ENCODE measurements around the gene ZNF629. TPM values are rescaled to one million over a fixed set of nuclear protein-coding genes. Genes with fewer than 3 reads are reported as not detected.

The ZNF629 gene
- polyA plus RNA-seq, 3 donors = 0.27 to 2.0 (median 0.73) TPM

DNA sequence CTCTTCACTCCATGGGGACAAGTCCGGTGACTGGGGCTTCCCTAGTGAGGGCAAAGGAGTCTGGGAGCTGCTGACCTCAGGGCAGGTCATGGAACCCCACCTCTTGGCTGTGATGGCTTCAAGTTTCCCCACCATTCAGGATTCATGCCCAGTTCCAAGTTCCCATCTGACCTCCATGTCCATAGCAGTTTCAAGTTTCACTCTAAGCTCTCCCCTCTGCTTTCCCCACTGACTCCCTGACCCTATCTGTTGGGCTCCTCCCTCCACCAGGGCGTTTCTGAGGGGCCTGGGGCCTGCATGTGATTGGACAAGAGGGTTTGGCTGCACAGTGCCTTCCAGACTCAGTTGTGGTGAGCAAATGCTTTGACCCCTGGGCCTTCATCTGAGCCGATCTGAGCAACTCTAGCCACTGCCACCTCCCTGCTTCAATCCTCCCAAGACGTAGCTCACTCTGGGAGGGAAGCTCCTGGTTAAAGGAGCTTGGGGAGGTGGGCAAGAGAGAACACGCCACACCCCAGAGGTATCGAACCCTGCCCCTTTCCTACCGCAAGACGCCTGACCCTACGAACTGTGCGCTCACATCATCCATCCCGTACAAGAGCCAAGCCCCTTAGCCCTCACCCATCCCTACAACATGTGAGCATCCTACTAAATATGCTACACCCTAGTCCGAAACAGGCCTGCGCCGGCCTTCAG lies 8.3 kb downstream of the ZNF629 start:
- 96% methylated on average over 10 of the region's 14 CpGs for WGBS (ENCODE audit: insufficient coverage)
- H3K9me3 ChIP-seq (replicated peaks in 1 of 2; ENCODE audit: control insufficient read depth in 1 of 2, insufficient read depth in 1 of 2, low read length in 2 of 2) = no peaks in the 10 kb centered on the region
- peaks cover 16% of the 10 kb centered on the region for H4K20me1 ChIP-seq (ENCODE audit: insufficient read depth, low read length)
- intact Hi-C loops (cut with micrococcal nuclease) = no loop called here
- no peak overlapping the region for H3K9ac ChIP-seq (ENCODE audit: insufficient read depth, low read length, poor library complexity, severe bottlenecking)
- H2AFZ ChIP-seq (ENCODE audit: insufficient read depth, low read depth, low read length, poor library complexity, severe bottlenecking) = no peak overlapping the region
- no peak for TF ChIP-seq CTCF (IDR thresholded peaks at IDR 0.05)
- DNase-seq = no peak
- no peaks in the 10 kb centered on the region for H3K27me3 ChIP-seq (ENCODE audit: control insufficient read depth in 2 of 2, insufficient read depth in 2 of 2, low read length in 2 of 2)
- no peak overlapping the region for H3K4me2 ChIP-seq (replicated peaks; ENCODE audit: extremely low read depth, low read length, poor library complexity, severe bottlenecking)
- H3K36me3 Mint-ChIP-seq = peaks cover 16 to 32% of the 10 kb centered on the region in 2 donors
- H3K27ac ChIP-seq (ENCODE audit: low read depth in 1 of 2, low read length in 2 of 2) = no peak overlapping the region
- peaks cover 8% of the 10 kb centered on the region for H3K79me2 ChIP-seq (ENCODE audit: insufficient read depth, low read length)
- H3K36me3 ChIP-seq (replicated peaks in 1 of 2; ENCODE audit: control insufficient read depth in 1 of 2, insufficient read depth in 2 of 2, low read length in 2 of 2) = peaks cover 26 to 28% of the 10 kb centered on the region in 2 donors
- peaks cover 0 to 3% (median 2%) of the 10 kb centered on the region in 3 donors for H3K27me3 Mint-ChIP-seq (ENCODE audit: low read depth in 3 of 3)
- H3K27ac Mint-ChIP-seq = peak overlapping the region in 2 of 7 donors; percentile 46 to 78
- peaks cover 60% of the 10 kb centered on the region for H3K4me1 Mint-ChIP-seq
- no peak overlapping the region for H3K4me3 ChIP-seq (replicated peaks in 1 of 3; ENCODE audit: low read depth in 2 of 3, low read length in 3 of 3)
- peaks cover 34 to 47% of the 10 kb centered on the region in 2 donors for H3K4me1 ChIP-seq (ENCODE audit: control insufficient read depth in 1 of 2, insufficient read depth in 2 of 2, low read length in 2 of 2)
- no peak overlapping the region for H3K4me3 Mint-ChIP-seq
- H3K9me3 Mint-ChIP-seq = peaks cover 0 to 2% (median 0%) of the 10 kb centered on the region in 7 donors

GRCh38 chr16:30777591-30778297 lies 9.3 kb downstream of the ZNF629 start:
- Mint-ChIP-seq H3K4me3 (no peak overlapping the region), H3K4me1 (peaks cover 63% of the 10 kb centered on the region), H3K9me3 (peaks cover 0 to 2% (median 0%) of the 10 kb centered on the region in 7 donors), H3K27ac (peak overlapping the region in 3 of 7 donors; percentile 16 to 31 (median 27)), H3K36me3 (peaks cover 16 to 32% of the 10 kb centered on the region in 2 donors), H3K27me3 (ENCODE audit: low read depth in 3 of 3) (peaks cover 0 to 3% (median 2%) of the 10 kb centered on the region in 3 donors)
- H3K36me3 ChIP-seq (replicated peaks in 1 of 2; ENCODE audit: control insufficient read depth in 1 of 2, insufficient read depth in 2 of 2, low read length in 2 of 2) = peaks cover 25 to 28% of the 10 kb centered on the region in 2 donors
- no peak overlapping the region for H3K27ac ChIP-seq (ENCODE audit: low read depth in 1 of 2, low read length in 2 of 2)
- H2AFZ ChIP-seq (ENCODE audit: insufficient read depth, low read depth, low read length, poor library complexity, severe bottlenecking) = no peak overlapping the region
- 53% methylated on average over 5 of the region's 7 CpGs for WGBS (ENCODE audit: insufficient coverage)
- H3K9ac ChIP-seq (ENCODE audit: insufficient read depth, low read length, poor library complexity, severe bottlenecking) = no peak overlapping the region
- H3K79me2 ChIP-seq (ENCODE audit: insufficient read depth, low read length) = peaks cover 8% of the 10 kb centered on the region
- intact Hi-C loops (cut with micrococcal nuclease) = no loop called here
- DNase-seq = no peak
- no peaks in the 10 kb centered on the region for H3K27me3 ChIP-seq (ENCODE audit: control insufficient read depth in 2 of 2, insufficient read depth in 2 of 2, low read length in 2 of 2)
- TF ChIP-seq CTCF (IDR thresholded peaks at IDR 0.05) = no peak
- H4K20me1 ChIP-seq (ENCODE audit: insufficient read depth, low read length) = peaks cover 26% of the 10 kb centered on the region
- H3K9me3 ChIP-seq (replicated peaks in 1 of 2; ENCODE audit: control insufficient read depth in 1 of 2, insufficient read depth in 1 of 2, low read length in 2 of 2) = no peaks in the 10 kb centered on the region
- peaks cover 34 to 47% of the 10 kb centered on the region in 2 donors for H3K4me1 ChIP-seq (ENCODE audit: control insufficient read depth in 1 of 2, insufficient read depth in 2 of 2, low read length in 2 of 2)
- H3K4me3 ChIP-seq (replicated peaks in 1 of 3; ENCODE audit: low read depth in 2 of 3, low read length in 3 of 3) = no peak overlapping the region
- H3K4me2 ChIP-seq (replicated peaks; ENCODE audit: extremely low read depth, low read length, poor library complexity, severe bottlenecking) = no peak overlapping the region
